Lower lobe of right lung (tissue), 2 donors: Measurements from ENCODE around the gene TENT4B. TPM values are rescaled to one million over a fixed set of nuclear protein-coding genes. Genes with fewer than 3 reads are reported as not detected.
"Not testable (repeated sequence)": the region's sequence is repeated elsewhere in the genome, so short reads cannot be mapped to it uniquely, and the experiment has no call there.

ENCODE experiments used
- ATAC-seq, 2 donors: fragments of 200-7000 bp; cut with Tn5 transposase; one replicate each; pipeline ENCODE4 v1.9.1; 2020 to 2022; ENCODE audit warnings: mild to moderate bottlenecking in 2 of 2, moderate library complexity in 2 of 2
- DNase-seq: peaks from one replicate; pipeline ENCODE4 v3.0.0-alpha.2; 2020
- H3K27ac ChIP-seq: fragments of 200-600 bp; one replicate; pipeline ENCODE4 v1.8.0; 2022
- H3K27me3 ChIP-seq: fragments of 200-600 bp; one replicate; pipeline ENCODE4 v1.8.0; 2022; ENCODE audit warnings: low read depth
- H3K36me3 ChIP-seq: fragments of 200-600 bp; one replicate; pipeline ENCODE4 v1.8.0; 2022; ENCODE audit warnings: mild to moderate bottlenecking
- H3K4me1 ChIP-seq: fragments of 200-600 bp; one replicate; pipeline ENCODE4 v1.8.0; 2022
- H3K4me3 ChIP-seq: fragments of 200-600 bp; one replicate; pipeline ENCODE4 v1.8.0; 2022; ENCODE audit warnings: mild to moderate bottlenecking
- H3K9me3 ChIP-seq: fragments of 200-600 bp; one replicate; pipeline ENCODE4 v1.8.0; 2022
- intact Hi-C: fragments of 100-400 bp; cut with DNase I; formaldehyde crosslinking; loops from one replicate; pipeline ENCODE4 v1.11.0; 2022
- total RNA-seq: library from RNA; stranded (reverse); fragmentation: NEBNext Ultra II Directional; extraction: Animal tissue kit (Norgen Biotek cat#: 25700); gene quantifications from one replicate; pipeline ENCODE4 v1.2.1, GENCODE V29; 2021
- TF ChIP-seq, protein P1 (sequence below): fragments of 200-600 bp; IDR thresholded peaks from one replicate; pipeline ENCODE4 v1.8.0; 2022; ENCODE audit warnings: antibody characterized with exemption, mild to moderate bottlenecking
- donor health status: DM: no; HTN: yes; CAD: no; lungs with severe emphysema.

TENT4B gene
- total RNA-seq, 1 donor from 2014 or later = 12.8 TPM

DNA sequence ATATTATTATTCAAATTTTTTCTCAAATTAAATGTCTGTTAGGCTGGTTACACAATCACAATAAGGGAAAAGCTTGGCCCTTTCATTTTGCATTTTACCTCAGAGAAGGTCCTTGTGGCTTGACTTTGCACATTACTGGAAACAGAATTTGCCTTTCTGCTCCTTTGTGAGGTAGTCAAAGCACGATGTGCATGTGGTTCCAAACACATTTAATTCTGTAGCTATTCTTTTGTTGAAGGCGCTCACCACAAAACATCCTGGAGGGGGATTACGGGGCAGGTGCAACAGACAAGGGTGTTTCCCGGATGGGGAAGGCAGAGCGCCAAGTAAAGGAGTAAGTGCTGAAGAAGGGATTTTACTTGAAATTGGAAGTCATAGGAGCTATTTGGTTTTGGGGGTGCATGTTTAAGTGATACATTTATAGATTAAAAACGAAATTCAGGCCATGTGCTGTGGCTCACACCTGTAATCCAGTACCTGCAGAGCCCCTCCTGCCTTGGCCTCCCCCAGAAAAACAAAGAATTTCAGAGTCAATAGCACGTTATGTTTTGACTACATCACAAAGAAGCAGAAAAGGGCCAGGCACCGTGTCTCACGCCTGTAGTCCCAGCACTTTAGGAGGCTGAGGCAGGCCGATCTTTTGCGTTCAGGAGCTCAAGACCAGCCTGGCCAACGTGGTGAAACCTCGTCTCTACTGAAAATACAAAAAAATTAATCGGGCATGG, 31.2 kb upstream of the TENT4B start:
- no peak for DNase-seq
- Histone ChIP-seq H3K4me1 (no peaks in the 10 kb centered on the region), H3K27ac (no peak overlapping the region), H3K4me3 (no peak overlapping the region), H3K36me3 (no peaks in the 10 kb centered on the region), H3K9me3 (no peaks in the 10 kb centered on the region), H3K27me3 (no peaks in the 10 kb centered on the region)
- intact Hi-C loops = no loop called here
- TF ChIP-seq, protein P1, sequence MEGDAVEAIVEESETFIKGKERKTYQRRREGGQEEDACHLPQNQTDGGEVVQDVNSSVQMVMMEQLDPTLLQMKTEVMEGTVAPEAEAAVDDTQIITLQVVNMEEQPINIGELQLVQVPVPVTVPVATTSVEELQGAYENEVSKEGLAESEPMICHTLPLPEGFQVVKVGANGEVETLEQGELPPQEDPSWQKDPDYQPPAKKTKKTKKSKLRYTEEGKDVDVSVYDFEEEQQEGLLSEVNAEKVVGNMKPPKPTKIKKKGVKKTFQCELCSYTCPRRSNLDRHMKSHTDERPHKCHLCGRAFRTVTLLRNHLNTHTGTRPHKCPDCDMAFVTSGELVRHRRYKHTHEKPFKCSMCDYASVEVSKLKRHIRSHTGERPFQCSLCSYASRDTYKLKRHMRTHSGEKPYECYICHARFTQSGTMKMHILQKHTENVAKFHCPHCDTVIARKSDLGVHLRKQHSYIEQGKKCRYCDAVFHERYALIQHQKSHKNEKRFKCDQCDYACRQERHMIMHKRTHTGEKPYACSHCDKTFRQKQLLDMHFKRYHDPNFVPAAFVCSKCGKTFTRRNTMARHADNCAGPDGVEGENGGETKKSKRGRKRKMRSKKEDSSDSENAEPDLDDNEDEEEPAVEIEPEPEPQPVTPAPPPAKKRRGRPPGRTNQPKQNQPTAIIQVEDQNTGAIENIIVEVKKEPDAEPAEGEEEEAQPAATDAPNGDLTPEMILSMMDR = no peak
- ATAC-seq = no peak

DNA sequence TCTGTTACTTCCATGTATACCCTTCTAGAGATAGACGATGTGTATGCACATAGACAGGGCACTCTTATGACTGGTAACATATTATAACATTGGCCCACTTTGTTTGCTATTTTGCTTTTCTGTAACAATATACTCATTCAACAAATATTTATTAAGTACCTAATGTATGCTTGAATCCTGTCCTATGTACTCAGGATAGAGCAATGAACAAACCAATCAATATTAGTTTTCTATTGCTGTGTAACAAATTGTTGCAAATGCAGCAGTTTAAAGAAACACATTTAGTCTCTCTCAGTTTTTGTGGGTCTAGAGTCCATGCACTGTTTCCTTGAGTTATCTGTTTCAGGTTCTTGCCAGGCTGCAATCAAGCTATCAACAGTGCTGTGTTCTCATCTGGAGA, 29.7 kb upstream of the TENT4B start:
- Histone ChIP-seq H3K4me1 (no peaks in the 10 kb centered on the region), H3K27me3 (no peaks in the 10 kb centered on the region), H3K36me3 (no peaks in the 10 kb centered on the region), H3K27ac (no peak overlapping the region), H3K9me3 (no peaks in the 10 kb centered on the region), H3K4me3 (no peak overlapping the region)
- ATAC-seq (no peak), DNase-seq (no peak)
- TF ChIP-seq, protein P1 = no peak
- intact Hi-C loops = no loop called here

DNA sequence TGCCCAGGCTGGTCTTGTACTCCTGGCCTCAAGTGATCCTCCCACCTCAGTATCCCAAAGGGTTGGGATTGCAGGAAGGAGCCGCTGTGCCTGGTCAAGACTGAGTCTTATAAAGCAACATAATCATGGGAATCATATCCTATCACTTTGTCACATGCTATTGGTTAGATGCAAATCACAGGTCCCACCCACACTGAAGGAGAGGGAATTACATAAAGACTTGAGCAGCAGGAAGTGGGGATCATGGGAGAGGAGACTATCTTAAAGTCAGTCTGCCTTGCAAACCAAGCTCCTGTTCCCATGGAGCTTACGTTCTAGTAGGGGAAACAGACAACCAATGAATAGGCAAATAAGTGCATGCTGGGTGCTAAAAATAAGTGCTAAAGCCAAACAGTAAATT, 28.3 kb upstream of the TENT4B start:
- intact Hi-C loops = no loop called here

DNA sequence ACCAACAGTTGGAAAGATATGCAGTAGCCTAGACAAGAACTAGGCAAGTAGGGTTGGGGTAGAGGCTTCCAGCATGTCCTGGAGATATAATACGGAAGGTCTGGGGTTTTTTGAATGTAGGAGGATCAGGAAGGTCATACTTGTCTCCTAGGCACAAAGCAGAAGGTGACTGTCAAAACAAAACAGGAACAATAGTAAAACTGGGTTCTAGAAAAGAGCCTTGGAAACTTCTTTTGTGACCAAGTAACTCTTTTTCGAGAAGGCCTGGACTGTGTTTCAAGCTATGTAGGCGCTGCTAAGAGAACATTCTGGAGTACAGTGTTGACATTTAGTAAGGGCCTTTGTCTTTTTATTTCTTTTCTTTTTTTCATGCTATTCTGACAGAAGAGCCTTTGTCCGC, 26.9 kb upstream of the TENT4B start:
- H3K4me1 ChIP-seq = no peaks in the 10 kb centered on the region
- TF ChIP-seq, protein P1 = no peak
- no peaks in the 10 kb centered on the region for H3K27me3 ChIP-seq
- no peaks in the 10 kb centered on the region for H3K36me3 ChIP-seq
- no peak for ATAC-seq
- DNase-seq = no peak
- H3K27ac ChIP-seq = no peak overlapping the region
- H3K9me3 ChIP-seq = no peaks in the 10 kb centered on the region
- intact Hi-C loops = no loop called here
- no peak overlapping the region for H3K4me3 ChIP-seq

More for the DNA sequence above, 28.3 kb upstream of the TENT4B start:
- Histone ChIP-seq H3K27me3 (no peaks in the 10 kb centered on the region), H3K9me3 (no peaks in the 10 kb centered on the region), H3K4me3 (no peak overlapping the region), H3K4me1 (no peaks in the 10 kb centered on the region), H3K36me3 (no peaks in the 10 kb centered on the region), H3K27ac (no peak overlapping the region)
- TF ChIP-seq, protein P1 = no peak
- no peak for DNase-seq
- ATAC-seq = no peak

DNA sequence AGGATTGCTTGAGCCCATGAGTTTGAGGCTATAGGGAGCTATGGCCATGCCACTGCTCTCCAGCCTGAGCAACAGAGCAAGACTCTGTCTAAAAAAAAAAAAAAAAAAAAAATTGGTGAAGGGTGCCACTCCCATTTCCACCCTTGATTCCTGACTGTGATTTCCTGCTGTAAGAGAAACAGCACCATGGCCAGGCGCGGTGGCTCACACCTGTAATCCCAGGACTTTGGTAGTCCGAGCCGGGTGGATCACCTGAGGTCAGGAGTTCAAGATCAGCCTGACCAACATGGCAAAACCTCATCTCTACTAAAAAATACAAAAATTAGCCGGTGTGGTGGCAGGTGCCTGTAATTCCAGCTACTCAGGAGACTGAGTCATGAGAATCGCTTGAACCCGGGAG, 20.5 kb upstream of the TENT4B start:
- ATAC-seq, DNase-seq, H3K27ac ChIP-seq, H3K27me3 ChIP-seq, intact Hi-C loops, H3K9me3 ChIP-seq, H3K36me3 ChIP-seq, H3K4me1 ChIP-seq, H3K4me3 ChIP-seq: not testable (repeated sequence)

DNA sequence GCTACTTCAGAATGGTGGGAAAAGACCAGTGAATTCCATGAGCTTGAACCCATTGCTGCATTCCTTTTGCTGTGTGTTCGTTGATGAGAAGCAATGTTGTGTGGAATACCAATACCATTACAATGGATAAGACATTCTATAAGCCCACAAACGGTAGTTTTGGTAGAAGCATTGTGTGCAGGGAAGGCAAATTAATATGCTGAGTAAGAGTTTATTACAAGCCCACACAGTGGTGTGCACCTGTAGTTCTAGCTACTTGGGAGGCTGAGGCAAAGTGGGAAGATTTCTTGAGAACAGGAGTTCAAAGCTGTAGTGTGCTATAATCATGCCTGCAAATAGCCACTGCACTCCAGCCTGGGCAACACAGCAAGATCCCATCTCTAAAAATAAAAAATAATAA, 19.9 kb upstream of the TENT4B start:
- Histone ChIP-seq H3K36me3 (no peaks in the 10 kb centered on the region), H3K9me3 (no peaks in the 10 kb centered on the region), H3K4me1 (no peaks in the 10 kb centered on the region), H3K4me3 (no peak overlapping the region), H3K27me3 (no peaks in the 10 kb centered on the region), H3K27ac (no peak overlapping the region)
- TF ChIP-seq, protein P1 = no peak
- no peak for DNase-seq
- ATAC-seq = no peak
- intact Hi-C loops = no loop called here
